Endometrial microvascular endothelial cells (primary cell): ENCODE measurements around the gene ABHD1. TPM values are rescaled to one million over a fixed set of nuclear protein-coding genes. Genes with fewer than 3 reads are reported as not detected.

Source experiments
- in situ Hi-C: cut with HindIII; loops from 2 replicates; pipeline ENCODE4 v1.10.0; 2017; ENCODE audit warnings: low sequenced_read_pairs, low pct_unique_long_range_greater_than_20kb; ENCODE audit errors: inconsistent ontology term
- total RNA-seq: library from RNA; depleted of rRNA; stranded (reverse); fragments of >200 nt; gene quantifications from one replicate; pipeline ENCODE4 v1.2.3, GENCODE V29; 2015; ENCODE audit errors: inconsistent ontology term

ABHD1 gene
- total RNA-seq, 1 donor from 2014 or later: not detected

DNA sequence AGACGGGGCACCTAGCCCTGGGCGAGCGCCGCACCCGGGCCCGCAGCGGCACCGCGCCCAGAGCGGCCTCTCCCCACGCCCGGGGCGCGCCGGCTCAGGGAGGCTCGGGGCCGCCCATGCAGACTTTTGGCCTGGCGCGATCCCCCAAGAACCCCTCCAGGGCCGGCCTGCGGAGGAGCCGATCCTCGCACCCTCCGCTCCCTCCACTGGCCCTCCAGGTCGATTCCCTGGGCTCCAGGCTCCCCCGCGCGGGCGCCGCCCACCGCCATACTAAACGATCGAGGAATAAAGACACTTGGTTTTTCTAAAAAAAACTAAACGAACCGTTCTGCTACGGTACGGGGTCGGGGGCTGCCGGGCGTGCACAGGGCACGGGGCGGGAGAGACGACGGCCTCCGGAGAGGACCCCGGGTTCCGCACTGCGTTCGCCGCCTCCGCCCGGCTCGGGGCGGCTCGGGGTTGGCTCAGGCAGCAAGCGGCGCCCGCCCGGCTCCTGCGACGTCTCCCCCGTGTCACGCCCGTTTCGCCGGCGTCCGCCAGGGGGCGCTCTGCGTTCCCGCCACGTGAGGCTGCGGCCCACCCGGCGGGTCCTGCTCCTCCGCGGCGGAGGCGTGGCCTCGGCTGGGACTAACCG lies 37.4 kb upstream of the ABHD1 start:
- in situ Hi-C loops: no loop called here

DNA sequence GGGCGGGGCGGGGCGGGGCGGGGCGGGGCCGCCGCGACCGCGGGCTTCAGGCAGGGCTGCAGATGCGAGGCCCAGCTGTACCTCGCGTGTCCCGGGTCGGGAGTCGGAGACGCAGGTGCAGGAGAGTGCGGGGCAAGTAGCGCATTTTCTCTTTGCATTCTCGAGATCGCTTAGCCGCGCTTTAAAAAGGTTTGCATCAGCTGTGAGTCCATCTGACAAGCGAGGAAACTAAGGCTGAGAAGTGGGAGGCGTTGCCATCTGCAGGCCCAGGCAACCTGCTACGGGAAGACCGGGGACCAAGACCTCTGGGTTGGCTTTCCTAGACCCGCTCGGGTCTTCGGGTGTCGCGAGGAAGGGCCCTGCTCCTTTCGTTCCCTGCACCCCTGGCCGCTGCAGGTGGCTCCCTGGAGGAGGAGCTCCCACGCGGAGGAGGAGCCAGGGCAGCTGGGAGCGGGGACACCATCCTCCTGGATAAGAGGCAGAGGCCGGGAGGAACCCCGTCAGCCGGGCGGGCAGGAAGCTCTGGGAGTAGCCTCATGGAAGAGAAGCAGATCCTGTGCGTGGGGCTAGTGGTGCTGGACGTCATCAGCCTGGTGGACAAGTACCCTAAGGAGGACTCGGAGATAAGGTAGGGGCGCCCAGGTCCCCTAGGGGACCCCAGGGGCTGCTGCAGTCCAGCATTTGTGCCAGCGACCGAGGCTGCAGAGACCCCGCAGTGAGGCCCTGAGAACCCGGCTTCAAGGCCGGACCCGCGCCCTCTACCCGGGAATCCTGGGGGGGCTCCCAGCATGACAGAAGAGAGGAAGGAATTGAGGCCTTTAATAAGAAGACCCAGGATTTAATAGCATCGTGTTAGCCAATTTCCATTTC lies 36.7 kb upstream of the ABHD1 start, which contains the start of gene KHK:
KHK (plus strand) TSS at position 49 of the 870 bp plus-strand sequence; CDS start at position 537, 488 bp downstream.
- in situ Hi-C loops: no loop called here

DNA sequence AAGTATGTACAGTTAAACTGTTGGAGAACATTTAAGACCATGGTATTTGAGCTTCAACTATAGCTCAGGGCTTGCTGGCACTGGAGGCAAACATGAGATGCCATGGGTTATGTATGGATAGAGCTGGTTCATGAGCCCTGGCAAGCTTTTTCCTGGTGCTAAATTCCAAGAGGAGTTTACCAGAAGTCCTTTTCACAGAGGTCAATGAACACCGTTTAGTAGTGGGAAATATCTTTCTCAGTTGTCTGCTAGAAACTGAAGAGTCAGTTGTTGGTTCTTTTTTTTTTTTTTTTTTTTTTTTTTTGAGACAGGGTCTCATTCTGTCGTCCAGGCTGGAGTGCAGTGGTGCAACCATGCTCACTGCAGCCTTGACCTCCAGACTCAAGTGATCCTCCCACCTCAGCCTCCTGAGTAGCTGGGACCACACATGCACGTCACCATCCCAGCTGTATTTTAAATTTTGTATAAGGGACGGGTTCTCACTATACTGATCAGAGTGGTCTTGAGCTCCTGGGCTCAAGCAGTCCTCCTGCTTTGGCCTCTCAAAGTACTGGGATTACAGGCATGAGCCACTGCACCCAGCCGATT lies 35.7 kb upstream of the ABHD1 start:
- in situ Hi-C loops: no loop called here

GRCh38 chr2:27088634-27089033 lies 35.0 kb upstream of the ABHD1 start:
- in situ Hi-C loops: no loop called here

DNA sequence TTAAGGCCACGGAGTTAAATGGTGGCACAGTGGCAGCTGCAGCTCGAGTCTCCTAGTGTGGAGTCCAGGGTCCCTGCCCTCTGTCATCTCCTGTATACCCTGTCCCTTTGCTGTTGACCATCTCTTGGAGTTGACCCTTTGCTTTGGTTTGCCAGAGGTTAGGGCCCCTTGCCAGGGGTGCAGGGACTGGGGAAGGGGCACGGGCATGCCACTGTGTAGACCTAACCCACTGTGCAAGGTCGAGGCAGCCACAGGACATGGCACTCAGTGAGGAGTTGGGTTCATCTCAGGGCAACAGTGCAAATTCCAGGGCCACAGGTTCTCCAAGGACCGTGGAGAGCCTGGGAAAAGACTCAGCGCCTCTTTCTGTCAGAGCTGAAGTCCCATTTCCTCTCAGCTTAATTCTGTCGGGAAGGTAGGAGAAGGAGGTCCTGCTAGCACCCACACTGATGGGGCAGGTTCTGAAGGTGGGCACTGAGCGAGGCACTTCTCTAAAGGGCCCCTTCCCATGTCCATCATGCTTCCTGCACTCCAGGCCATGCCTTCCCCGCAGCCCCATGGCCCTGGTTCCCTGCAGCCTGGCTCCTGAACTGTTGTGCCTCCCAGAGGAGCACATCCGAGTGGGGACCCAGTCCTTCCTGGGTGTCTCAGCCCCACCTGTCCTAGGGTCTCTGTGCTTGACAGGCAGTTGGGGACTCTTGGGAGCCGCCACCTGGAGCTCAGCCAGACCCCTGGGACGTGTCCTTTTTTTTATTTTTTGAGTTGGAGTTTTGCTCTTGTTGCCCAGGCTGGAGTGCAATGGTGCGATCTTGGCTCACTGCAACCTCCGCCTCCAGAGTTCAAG lies 34.3 kb upstream of the ABHD1 start:
- in situ Hi-C loops: no loop called here

- in situ Hi-C loops: no loop called here
These were observed 31.6 kb upstream of the ABHD1 start for GRCh38 chr2:27091746-27092695.

GRCh38 chr2:27092696-27093429 lies 30.8 kb upstream of the ABHD1 start:
- in situ Hi-C loops: no loop called here

DNA sequence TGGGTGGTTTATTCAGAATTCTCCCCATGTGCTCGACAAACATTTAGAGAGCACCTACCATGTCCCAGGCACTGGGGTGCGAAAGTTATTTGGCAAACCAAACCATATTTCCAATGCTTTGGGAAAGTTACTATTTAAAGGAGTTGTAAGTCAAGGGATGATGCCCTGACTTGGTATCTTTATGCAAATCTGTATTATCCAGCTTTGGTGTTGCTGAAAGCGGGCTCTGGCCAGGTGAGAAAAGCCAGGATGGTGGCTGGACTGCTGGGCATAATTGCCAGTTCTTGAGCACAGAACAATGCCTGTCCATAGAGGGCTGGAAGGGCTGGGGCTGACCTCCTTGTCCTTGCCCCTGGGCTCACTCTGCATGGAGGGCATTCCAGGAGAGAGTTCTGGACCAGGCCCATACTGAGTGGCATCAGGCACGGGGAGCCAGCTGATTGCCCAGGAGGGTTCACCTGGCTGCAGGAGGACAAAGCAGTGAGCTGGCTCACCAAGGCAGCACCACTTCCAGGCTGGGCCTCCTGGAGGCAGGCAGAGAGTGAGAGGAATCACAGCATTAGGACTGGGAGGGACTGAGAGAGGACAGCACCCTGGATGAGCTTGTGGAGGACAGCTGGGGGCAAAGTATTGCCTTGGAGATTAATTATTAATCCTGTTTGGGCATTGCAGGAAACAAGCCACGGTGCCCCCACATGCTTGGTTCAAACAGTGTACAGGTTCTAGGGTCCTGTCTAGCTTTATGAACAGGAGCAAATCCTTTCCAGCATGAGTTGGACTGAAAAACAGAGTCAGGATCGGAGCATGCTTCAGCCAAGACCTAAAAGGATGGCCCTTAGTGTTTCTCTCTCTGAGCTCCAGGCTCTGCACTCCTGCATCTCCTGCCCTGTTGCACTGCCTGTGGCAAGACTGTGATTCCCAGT lies 29.9 kb upstream of the ABHD1 start:
- in situ Hi-C loops: no loop called here

DNA sequence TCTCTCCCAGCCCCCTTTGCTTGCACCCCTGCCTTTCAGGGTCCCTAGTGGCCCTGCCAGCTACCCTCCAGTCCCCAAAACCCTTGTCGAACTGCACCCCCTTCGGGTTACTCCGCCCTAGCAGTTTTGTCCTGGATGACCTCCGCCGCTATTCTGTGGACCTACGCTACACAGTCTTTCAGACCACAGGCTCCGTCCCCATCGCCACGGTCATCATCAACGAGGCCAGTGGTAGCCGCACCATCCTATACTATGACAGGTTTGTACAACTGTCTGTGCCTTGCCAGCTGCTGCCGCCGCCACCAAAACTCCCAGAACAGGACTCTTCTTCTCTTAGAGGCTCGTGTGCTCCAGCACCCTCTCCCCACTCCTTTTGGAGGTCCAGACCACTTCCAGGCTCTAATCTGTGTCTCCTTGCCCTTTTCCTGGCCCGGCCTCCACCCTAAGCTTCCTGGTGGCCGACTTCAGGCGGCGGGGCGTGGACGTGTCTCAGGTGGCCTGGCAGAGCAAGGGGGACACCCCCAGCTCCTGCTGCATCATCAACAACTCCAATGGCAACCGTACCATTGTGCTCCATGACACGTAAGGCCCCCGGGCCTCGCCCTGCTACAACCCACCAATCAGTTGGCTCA lies 29.1 kb upstream of the ABHD1 start:
- in situ Hi-C loops: no loop called here

GRCh38 chr2:27095427-27095744 lies 28.2 kb upstream of the ABHD1 start:
- in situ Hi-C loops: no loop called here

DNA sequence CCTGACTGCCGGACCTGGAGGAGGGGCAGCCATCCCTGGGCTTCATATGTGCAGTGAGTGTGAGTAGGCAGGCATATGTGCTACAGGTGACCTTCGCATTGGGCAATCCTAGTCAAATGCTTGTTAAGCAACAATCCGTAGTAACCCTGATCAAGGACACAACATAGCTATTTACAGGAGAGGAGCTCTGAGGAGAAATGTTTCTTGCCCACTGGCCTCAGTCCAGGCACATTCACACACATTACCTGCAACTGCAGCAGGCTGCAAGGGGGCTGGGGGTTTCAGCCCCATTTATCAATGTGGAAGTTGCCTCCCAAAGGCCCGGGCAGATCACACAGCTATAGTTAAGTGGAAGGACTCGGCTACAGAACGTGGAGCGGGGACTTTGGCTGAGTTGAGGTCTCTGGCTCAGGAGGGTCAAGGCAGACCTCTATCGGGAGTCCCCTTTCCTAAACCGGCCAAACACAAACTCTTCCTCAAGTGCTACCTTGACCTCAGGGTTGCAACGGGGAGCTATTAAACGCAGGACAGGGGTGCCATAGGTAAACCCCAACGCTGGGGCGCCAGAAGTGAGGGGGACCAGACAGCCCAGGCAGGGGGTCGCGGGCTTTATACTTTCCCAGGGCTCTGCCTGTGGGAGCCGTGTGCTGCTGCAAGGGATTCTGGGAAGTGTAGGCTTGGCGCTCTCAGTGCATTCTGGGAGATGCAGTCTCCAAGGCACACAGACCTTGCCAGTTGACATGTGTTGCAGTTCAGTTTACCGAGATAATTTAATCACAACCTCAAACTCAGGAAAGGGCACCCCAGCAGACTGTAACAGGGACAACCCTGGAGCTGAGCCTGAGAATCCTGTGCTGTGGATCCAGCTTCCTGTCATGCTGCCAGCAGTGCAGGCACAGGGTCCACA lies 27.6 kb upstream of the ABHD1 start:
- in situ Hi-C loops: no loop called here

GRCh38 chr2:27096748-27097297 lies 26.8 kb upstream of the ABHD1 start:
- in situ Hi-C loops: no loop called here

GRCh38 chr2:27097341-27097740 lies 26.3 kb upstream of the ABHD1 start:
- in situ Hi-C loops: no loop called here

GRCh38 chr2:27099334-27099955 lies 24.2 kb upstream of the ABHD1 start:
- in situ Hi-C loops: no loop called here

- in situ Hi-C loops: no loop called here
These were observed 23.6 kb upstream of the ABHD1 start for GRCh38 chr2:27100036-27100435.
